ENCODE data around the gene STRADA.

Gene STRADA

GRCh38 chr17:63700528-63701455, 40.8 kb downstream of the STRADA start:
- no peak for DNase-seq

DNA sequence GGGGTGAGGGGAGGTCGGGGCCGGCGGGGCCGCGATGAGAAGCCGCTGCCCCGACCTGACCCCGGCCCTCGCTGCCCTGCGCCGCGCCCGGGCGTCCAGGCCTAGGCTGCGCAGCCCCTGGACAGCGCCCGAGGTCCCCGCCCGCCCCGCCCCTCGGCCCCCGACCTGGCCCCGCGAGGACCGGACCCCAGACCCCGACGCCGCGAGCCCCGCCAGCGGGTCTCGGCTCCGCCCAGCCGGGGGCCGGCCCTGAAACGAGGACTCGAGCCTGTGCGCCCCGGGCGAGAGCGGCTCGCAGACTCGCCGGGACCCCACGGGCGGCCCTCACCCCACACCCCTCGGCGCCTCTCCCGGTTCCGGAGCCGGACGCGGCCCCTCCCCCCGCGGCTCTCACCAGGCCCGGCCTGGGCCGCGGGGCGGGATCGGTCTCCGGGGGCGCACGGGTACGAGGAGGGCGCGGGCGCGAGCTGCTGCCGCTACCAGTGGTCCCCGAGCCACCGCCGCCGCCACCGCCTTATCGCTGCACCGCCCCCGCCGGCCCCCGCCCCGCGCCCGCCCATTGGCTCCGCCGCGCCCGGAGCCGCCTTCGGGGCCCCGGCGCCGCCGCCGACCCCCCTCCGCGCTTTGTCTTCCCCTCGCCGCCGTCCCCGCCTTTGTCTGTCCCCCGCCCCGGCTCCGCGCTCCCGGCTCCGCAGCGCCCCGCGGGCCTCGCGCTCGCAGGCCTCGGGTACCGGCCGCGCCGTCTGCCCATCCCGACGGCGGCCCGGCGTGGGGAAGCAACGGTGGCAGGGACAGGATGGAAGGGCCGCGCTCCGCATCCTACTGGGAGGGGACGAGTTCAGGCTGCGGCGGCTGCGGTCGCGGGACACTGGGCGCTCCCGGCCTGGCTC, 41.7 kb downstream of the STRADA start, which contains the start of gene LIMD2:
Gene LIMD2 (minus strand): TSS at position 488 of the 890 bp plus-strand sequence. CDS start 827 bp downstream, outside the sequence.
- DNase-seq: no peak

- no peak for DNase-seq
These were observed 42.5 kb downstream of the STRADA start for GRCh38 chr17:63698886-63699637.

DNA sequence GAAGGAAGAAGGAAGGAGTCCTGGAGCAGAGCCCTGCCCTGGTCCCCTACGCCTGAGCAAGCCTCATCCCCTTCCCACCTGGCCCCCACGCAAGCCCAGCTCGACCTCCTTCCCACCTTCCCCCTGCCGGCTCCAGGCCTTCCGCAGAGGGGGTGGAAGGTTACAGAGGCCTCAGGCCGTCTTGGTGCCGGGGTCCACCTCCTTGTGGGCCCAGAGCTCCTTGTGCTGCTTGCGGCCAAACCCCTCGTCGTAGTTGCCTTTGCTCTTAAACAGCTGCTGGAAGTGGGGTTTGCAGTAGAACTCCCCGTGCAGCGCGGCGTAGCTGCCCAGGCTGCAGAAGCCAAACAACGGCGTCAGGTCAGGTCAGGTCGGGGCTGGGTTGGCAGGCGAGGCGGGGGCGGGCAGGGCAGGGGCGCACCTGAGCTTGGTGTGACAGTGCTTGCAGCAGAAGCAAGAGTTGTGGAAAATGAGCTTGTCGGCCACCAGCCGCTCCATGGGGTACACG, 43.2 kb downstream of the STRADA start:
- no peak for DNase-seq

DNA sequence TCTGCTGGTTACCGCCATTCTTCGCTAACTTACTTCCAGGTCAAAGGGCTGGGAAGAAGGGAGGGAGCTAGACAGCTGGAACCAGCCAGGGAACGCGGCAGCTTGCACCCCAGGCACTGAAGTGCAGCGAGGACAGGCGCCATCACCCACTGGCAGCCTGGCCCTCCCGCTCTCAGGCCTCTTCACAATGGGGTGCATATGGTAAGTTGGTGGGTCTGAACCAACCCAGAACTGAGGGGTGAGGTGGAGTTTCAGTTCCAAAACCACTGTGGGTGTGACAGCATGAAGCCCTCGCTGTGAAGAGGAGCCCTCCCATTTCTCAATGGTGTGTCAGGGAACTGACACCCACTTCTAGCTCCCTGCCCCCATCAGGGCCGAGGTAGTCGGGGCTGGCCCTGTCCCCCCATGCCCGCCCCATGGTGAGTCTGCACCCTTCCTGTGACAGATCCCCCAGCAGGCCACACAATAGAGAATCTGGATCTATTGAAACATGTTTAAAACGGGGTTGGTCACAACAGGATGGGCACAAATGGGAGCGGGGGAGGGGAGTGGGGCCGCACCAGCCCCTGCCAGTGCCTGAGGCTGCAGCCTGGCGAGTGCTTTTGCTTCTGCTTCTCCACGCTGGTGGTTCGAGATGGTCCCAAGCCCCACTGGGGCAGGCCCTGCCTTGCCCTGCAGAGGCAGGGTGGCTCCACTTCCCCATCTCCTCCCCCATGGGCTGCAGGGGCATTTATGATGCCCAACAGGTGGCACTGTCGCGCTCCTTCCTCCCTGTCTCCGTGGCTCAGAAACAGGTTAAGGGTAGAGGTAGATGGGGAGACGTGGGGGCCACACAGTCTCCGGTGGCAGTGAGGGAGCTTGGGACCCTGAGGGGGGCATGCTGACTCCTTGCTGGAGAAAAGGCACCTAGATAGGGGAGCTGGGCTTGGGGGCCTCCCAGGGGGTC, 44.0 kb downstream of the STRADA start:
- DNase-seq: no peak

- no peak for DNase-seq
These were observed 45.1 kb downstream of the STRADA start for GRCh38 chr17:63696381-63696961.

GRCh38 chr17:63695889-63696288, 45.7 kb downstream of the STRADA start:
- no peak for DNase-seq

DNA sequence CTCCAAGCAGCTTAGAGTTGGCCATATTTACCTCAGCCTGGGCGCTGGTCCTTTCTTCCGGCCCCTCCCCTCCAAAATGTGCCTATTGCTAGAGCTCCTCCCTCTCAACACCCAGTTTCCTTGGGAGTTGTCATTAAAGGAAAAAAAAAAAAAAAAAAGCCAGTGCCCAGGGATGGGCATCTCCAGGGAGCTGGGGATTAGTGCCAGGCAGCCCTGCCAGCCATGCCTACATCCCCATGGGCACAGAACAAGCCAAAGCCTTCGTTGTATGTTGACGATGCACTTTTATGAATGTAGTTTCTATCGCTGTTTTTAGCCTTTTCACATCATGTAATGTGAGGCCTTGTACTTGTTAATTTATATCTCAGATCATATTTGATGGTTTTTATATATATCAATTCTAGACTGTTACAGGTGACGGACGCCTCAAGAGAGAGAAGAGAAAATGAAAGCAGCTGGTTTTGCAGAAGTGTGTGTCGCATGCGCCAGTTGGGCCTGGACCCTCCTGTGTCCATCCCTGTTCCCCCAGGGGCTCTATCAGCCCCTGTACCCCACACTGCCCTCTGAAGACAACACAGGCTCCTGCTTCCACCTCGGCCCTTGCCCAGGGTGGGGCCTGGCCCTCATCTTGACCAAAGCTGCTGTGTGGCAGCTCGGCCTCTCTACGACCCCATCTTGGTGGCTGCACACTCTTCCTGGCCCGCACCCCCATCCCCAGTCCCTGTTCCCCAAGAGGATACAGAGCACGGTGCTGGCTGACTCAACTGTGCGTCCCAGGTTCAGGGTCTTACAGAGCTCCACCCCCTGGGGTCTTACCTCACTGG, 46.4 kb downstream of the STRADA start:
- no peak for DNase-seq

GRCh38 chr17:63694229-63694949, 47.2 kb downstream of the STRADA start:
- DNase-seq: peak; percentile 92

DNA sequence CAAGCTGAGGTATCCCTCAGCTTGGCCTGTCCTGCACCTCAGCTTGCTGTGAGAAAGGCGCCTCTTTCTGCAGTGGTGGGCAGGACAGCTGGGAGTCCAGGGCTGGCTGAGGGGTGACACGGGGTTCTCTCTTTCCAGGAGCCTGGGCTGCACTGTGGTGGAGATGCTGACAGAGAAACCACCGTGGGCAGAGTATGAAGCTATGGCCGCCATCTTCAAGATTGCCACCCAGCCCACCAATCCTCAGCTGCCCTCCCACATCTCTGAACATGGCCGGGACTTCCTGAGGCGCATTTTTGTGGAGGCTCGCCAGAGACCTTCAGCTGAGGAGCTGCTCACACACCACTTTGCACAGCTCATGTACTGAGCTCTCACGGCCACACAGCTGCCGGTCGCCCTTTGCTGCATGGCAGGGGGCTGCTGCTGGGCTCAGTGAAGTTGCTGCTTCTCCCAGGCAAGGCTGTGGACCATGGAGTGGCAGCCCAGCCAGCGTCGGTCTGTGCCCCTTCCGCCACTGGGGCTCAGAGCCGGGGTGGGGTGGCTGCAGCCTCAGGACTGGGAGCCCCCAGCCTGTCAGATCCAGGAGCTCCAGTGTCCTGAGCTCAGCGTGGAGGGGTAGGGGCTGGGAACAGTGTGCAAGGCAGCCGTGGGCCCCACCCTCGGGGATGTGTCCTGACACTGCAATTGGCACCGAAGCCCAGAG, 48.0 kb downstream of the STRADA start:
- DNase-seq: no peak

DNA sequence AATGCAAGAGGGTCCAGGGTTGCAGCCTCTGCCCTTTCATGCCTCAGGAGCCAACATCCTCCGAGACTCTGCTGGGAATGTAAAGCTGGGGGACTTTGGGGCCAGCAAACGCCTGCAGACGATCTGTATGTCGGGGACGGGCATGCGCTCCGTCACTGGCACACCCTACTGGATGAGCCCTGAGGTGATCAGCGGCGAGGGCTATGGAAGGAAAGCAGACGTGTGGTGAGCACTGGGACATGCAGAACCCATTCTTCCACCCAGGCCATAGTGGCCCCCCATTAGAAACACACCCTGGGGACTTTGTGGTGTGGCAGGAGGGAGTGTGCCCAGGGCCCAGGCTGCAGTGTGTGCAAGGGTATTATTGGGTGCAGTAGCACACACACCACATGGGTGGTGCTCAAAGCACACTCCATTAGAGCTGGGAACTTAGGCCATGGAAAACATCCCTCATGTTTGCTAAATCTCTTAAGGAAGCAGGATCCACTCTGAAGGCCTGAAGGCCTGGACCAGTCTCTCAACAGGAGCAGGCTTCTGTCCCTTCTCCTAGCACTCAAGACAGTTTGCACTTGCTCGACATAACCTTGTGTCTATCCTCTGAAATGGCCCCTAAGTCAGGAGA, 49.3 kb downstream of the STRADA start:
- DNase-seq: no peak

DNA sequence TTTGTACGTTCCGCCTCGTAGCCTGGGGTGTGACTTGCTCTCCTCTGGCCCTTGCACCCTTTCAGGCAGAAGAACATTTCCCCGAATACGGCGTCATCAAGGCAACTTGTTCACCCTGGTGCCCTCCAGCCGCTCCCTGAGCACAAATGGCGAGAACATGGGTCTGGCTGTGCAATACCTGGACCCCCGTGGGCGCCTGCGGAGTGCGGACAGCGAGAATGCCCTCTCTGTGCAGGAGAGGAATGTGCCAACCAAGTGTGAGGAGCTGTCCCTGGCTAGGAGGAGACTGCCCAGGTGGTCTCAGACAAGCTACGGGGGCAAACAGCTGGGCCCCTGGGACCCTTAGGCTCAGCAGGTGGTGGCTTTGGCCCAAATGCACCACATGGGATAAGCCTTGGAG, 52.1 kb downstream of the STRADA start:
- no peak for DNase-seq

DNA sequence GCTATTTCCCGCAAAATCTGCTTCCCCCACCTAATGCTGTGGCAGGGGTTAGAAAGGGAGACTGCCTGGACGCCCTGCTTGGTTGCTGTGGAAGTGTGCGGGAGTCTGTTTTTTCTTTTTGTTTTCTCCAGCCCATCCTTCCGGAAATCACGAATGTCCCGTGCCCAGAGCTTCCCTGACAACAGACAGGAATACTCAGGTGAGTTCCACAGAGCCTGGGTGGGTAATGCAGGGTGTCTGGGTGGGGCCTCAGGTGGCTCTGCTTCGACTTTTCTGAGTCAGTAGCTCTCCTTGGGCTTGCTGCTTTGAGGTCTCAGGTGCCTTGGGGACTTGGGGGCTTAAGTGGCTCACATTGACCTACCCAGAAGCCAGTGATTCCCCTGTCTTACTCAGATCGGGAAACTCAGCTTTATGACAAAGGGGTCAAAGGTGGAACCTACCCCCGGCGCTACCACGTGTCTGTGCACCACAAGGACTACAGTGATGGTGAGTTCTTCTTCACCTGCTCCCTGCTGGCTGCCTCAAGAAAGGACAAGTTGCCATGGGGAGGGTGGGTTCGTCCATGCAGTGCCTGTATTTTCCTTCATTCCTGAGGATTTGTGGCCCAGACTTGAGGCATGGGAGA, 53.1 kb downstream of the STRADA start:
- DNase-seq: no peak

DNA sequence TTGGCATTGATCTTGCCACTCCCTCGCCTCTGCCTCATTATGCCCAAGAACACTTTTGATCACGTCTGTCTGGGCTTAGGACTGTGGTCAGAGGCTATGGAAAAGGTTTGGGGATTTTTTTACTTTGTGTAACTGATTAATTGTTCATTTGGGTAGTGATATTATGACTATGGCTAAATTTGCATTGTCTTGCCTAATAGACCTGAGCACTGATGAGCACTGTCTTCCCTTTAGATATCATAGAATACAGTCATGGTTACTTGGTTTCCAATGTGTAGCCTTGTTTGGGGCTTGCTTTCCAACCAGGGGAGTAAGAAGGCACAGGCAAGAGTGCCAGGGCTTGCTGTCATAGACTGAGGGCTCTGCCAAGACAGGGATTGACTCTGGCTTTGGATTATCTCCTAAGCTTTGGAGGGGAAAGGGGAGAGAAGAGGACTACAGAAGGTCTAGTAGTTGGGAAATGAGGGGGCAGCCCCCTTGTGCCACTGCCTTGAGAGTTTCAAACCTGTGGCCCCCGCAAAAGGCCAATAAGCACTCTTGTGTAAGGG, 55.4 kb downstream of the STRADA start:
- DNase-seq: no peak

GRCh38 chr17:63685578-63685977, 56.0 kb downstream of the STRADA start:
- DNase-seq: no peak

GRCh38 chr17:63685041-63685440, 56.6 kb downstream of the STRADA start:
- no peak for DNase-seq

DNA sequence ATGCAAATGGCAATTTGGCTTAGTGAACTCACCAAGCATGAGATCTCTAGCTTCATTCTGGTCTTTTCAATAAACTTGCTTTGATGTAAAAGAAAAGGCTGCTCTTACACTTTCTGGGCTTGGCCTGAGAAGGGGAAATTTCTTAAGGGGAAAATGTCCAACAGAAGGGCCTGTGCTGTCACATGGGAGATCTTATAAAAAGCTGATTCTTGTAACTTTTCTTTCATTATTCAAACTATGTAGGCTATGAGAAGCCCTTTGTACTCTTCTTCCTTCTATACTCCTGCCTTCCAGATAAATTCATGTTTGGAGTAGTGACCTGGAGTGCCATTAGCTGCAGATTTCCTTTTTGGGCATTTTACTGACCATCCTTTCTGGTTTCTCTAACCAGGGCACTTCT, 58.6 kb downstream of the STRADA start:
- DNase-seq: no peak

GRCh38 chr17:63682441-63682840, 59.2 kb downstream of the STRADA start:
- DNase-seq: no peak
